ENCODE results near the gene SLC25A42.
"Not testable (repeated sequence)": the region's sequence is repeated elsewhere in the genome, so short reads cannot be mapped to it uniquely, and the experiment has no call there.

Gene SLC25A42

DNA sequence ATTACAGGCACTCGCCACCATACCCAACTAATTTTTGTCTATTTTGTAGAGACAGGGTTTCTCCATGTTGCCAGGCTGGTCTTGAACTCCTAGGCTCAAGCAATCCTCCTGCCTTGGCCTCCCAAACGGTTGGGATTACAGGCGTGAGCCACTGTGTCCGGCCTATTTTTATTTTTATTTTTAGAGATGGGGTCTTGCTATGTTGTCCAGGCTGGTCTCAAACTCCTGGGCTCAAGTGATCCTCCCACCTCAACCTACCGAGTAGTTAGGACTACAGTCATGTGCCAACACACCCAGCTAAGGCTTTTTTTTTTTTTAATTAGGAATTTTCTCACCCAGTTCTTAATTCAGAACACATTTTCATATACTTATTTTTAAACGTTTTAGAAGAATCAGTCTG is 71.9 kb downstream of the SLC25A42 start:
- not testable (repeated sequence) for DNase-seq (ENCODE audit: low spot score)

DNA sequence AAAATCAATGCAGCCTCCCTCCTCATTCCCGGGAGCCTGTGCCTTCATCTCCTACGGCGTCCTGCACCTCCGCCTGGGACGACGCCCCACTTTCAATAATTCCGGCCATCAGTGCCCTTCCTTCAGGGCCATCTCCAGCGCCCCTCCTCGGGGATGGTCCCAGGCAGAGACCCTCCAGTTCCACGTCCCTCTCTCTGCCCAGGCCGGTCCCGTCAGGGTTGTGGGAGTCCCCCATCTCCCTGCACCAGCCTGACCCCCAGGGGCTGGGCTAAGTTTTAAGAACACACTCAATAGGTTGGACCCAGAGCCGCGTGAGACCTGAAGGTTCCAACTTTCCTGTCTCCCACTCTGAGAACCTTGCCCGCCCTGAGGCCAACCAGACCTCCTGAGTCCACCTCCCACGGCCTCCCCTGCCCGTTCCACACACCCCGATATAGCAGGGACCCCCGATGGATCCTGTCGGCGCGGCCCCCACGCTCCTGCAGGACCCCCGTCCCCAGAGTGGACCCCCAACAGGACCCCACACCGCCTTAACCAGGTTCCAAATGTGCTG is 73.8 kb downstream of the SLC25A42 start:
- DNase-seq (ENCODE audit: low spot score) = no peak

DNA sequence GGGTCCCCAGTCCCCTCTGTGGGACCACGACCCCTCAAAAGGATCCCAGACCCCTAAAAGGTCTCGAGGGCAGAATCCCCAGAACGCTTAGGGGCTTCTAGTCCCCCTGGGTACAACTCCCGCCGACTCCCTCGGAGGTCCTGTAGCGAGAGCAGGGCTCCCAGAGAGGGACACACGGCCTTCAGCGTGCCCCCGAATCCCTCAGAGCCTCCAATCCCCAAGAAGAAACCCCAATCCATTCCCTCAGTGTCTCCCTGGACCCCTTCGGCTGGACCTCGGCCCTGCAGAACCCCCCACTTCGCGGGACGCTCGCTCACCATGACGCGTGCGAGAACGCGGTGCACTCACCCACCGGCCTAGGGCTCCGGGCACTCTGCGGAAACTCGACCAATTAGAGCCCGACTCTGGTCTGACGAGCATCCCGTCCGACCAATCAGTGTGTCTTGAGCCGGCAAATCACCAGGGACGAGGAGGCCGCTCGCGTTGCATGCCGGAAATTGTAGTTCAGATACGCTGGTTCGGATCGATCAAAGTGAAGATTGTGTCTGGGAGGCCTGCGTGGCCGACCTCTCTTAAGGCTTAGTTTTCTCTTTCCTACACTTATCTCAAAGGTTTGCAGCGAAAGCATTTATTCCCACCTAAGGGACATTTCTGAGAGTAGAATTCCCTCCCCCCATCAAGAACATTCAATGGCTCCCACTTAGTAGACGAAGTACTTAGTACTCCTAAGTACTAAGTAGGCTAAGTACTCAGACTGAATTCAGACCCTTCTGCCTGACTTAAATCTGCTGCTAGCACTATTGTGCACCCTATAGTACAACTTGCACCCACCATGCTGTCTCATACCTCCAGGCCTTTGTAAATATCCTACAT is 74.6 kb downstream of the SLC25A42 start, which contains the start of gene TMEM161A:
Gene TMEM161A, minus strand, starts transcription at position 370 of the 873 bp plus-strand sequence. Its CDS starts 50 bp downstream, at position 320.
- DNase-seq (ENCODE audit: low spot score) = peak; percentile 100

DNA sequence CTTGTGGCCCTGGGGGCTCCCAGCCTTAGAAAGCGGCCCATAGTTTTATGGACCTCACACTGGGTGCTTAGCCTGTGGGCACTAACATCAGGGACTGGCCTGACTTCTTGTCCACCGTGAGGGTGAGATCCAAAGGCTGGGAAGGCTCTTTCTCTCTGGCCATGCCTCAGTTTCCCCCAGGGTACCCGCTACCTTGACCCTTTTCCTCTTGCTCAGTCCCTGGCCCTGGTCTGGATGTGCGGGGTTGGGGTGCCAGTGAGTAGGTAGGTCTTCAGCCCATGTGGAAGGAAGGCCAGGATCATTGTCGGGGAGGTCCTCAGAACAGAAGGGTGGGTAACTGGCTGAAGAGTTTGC is 76.1 kb downstream of the SLC25A42 start:
- no peak for DNase-seq (ENCODE audit: low spot score)

GRCh38 chr19:19140476-19140875 is 76.7 kb downstream of the SLC25A42 start:
- DNase-seq (ENCODE audit: low spot score) = no peak

- DNase-seq (ENCODE audit: low spot score) = no peak
Observed at GRCh38 chr19:19142347-19142746, 78.6 kb downstream of the SLC25A42 start.

- no peak for DNase-seq (ENCODE audit: low spot score)
Observed at GRCh38 chr19:19145281-19145680, 81.5 kb downstream of the SLC25A42 start.

- peak; percentile 95 for DNase-seq (ENCODE audit: low spot score)
Observed at GRCh38 chr19:19145684-19146608, 82.2 kb downstream of the SLC25A42 start.

- DNase-seq (ENCODE audit: low spot score) = no peak
Observed at GRCh38 chr19:19146865-19147264, 83.1 kb downstream of the SLC25A42 start.

DNA sequence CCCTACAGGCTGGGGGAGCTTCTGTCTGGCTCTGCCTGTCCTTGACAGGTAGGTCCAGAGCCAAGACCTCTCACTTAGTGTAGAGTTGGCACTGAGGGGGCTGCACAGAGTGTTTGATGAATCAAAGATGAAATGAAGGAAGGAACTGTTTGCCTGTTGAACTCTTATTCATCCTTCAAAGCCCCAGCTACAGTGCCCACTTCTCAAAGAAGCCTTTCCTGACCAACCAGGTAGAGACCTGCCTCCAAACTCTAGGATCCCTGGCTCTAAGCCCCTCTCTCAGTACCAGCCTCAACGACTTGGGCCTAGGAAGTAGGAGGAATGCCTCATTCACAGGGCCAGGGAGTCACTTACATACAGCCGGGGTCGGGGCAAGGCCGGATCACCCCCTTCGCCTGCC is 83.5 kb downstream of the SLC25A42 start:
- no peak for DNase-seq (ENCODE audit: low spot score)

DNA sequence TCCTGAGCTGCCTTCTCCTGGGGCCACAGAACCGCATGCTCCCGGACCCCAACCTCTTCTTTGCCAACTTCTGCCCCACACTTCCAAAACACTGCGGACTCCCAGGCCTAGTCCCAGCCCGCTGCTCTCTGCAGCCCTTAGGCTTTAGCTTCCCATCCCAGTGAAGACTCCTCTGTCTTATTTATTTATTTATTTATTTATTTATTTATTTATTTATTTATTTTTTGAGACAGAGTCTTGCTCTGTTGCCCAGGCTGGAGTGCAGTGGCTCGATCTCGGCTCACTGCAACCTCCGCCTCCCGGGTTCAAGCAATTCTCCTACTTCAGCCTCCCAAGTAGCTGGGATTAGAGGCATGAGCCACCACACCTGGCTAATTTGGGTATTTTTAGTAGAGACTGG is 84.7 kb downstream of the SLC25A42 start:
- not testable (repeated sequence) for DNase-seq (ENCODE audit: low spot score)

DNA sequence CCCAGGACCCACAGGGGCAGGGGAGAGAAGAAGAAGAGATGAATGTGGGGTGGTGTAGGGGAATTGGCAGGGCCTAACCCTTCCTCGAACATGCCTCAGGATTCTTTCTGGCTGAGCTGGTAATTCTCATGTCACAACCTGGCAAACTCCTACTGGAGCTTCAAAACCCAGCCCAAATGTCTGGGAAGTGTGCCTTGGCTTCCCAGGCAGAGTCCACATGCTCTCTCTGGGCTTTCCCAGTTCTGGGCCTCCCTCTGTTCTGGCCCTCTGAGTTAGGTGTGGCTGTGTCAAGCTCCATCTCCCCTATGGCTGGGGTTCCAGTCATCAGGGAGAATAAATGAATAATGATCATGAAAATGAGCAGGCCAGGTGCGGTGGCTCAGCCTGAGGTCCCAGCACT is 85.6 kb downstream of the SLC25A42 start:
- no peak for DNase-seq (ENCODE audit: low spot score)

- no peak for DNase-seq (ENCODE audit: low spot score)
Observed at GRCh38 chr19:19151418-19151817, 87.6 kb downstream of the SLC25A42 start.

DNA sequence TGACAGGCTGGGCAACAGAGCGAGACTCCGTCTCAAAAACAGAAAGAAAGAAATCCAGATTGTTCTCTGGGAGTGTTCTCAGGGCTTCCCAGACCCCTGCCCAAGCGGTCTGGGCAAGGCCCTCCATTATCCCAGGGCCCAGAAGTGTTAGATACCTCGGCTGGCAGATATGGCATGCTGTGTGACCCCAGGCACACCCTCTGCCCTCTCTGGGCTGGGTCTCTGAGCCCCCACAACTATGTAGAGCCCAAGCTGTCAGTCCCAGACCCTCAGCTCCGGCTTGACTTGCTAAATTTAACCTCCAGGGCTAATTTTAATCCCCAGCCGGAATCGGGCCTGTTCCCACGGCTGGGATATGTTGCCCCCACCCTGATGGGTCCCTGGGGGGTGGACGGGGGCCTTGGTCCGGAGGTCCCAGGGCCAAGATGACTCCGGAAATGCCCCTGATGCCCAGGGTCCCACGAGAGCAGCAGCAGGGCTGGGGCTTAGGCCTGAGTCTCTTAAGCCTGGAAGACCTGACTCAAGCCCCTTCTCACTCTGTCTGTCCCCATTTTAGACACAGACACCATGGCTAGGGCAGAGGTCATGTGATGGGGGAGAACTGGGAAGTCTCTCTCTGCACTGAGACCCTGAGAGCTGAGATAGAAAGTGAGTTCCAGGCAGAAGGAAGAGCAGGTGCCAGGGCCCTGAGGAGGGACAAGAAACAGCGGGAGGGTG is 89.0 kb downstream of the SLC25A42 start:
- DNase-seq (ENCODE audit: low spot score) = no peak

DNA sequence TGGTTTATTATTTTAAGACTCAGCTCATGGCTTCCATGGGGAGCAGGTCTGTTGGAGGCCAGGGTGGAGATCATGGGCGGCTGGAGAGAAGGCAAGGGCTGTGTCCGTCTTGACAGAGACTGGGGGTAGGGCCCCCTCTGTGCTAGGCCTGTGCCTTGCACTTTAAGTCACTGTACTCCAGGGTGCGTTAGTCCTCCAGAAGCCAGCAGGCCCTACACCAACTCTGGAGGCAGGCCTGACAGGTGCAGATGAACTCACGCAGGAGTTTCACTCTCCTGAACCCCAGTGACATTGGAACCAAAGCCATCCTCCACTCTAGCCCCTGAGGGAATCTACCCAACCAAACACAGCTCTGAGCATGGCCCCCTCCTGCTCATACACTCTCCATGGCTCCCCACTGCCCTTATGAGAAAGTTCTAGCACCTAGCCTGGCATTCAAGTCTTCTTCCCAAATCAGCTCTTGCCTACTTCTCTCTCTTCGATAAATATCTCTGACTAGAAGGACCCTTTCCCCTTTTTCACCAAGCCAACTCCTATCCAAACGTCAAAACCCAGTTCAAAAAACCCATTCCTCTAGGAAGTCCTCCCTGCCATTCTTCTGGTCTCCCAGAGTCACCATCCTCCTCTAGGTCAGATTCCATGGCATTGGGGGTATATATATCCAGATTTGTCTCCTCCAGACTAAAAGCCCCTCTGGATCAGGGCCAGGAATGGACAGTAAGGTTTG is 91.1 kb downstream of the SLC25A42 start:
- DNase-seq (ENCODE audit: low spot score) = no peak

GRCh38 chr19:19155495-19156219 is 91.9 kb downstream of the SLC25A42 start:
- DNase-seq (ENCODE audit: low spot score) = no peak

DNA sequence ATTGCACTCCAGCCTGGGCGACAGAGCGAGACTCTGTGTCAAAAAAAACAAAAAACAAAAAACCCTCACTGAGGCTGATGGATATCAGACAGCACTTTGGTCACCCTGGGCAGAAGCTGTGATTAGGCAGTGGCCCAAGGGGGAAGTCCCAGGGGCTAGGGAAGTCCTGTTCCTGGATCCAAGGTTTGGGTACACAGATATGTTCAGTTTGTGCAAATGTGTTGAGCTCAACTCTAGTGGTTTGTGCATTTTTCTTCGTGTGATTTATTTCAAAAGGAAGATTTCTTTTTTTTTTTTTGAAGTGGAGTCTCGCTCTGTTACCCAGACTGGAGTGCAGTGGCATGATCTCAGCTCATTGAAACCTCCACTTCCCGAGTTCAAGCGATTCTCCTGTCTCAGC is 94.0 kb downstream of the SLC25A42 start:
- DNase-seq (ENCODE audit: low spot score) = no peak

DNA sequence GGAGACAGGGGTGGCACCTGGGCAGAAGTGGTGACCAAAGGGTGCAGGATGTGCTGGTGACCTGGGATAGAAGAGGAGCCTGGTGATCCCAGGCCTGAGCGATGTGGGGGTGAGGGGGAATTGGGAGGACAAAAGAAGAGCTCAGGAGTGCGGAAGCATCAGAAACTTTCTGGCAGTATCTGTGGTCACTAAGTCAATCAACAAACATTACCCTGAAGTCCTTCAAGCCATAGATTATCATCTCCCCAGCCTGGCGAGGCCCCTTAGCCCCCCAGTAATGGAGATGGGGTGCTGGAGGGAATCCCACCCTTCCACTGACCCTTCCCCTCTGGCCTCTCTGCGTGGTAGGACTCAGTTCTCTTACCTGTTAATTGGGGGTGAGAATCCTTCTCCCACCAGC is 95.7 kb downstream of the SLC25A42 start:
- DNase-seq (ENCODE audit: low spot score) = no peak

GRCh38 chr19:19160461-19161035 is 96.8 kb downstream of the SLC25A42 start:
- no peak for DNase-seq (ENCODE audit: low spot score)

DNA sequence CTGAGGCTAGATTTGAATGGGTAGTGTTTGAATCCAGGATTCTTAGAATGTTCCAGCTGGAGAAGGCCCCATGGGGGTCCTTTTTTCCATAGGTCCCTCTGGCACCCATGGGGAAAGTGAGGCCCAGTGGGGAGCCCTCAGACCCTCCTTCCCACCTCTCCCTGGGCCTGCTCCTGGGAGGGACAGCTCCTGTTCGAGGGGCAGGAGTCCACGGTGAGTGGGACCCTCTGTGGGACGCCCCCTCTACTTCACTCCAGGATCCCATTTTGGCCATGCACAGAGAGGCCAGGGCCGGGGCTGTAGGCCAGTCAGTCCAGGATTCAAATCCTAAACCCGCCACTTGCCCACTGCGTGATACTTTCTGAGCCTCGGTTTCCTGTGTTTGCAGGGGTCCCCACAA is 98.7 kb downstream of the SLC25A42 start:
- DNase-seq (ENCODE audit: low spot score) = no peak
